K562 (cell line): ENCODE measurements around the gene ZNF862. TPM values are rescaled to one million over a fixed set of nuclear protein-coding genes. Genes with fewer than 3 reads are reported as not detected.

Source experiments
- ATAC-seq: fragments of 200-7000 bp; cut with Tn5 transposase; 3 replicates; pipeline ENCODE4 v1.9.1; 2020; ENCODE audit warnings: moderate library complexity
- BruUV-seq: library from RNA; stranded (reverse); fragments of 400-500 nt; replicated peaks from 2 replicates; lab custom pipeline; 2021; lab: Mats Ljungman, UMichigan
- CTCF ChIA-PET: fragments of 300-600 bp; formaldehyde crosslinking; extraction: SDS; loops from one replicate; lab custom pipeline; 2021; ENCODE audit warnings: low intra/inter-chr PET ratio; lab: Yijun Ruan, JAX
- POLR2A ChIA-PET: fragments of 300-600, 350-650 bp; sonication (Branson Sonifier 250); formaldehyde crosslinking; extraction: SDS; loops from one replicate; lab custom pipeline; 2021; ENCODE audit warnings: antibody characterized with exemption, inconsistent platforms; lab: Yijun Ruan, JAX
- DNase-seq, 4 experiments: peaks; one replicate each; pipeline versions ENCODE4 v3.0.0 to v3.0.0-alpha.2; 2011 to 2018; ENCODE audit warnings: low spot score in 3 of 4, mixed read lengths in 3 of 4; ENCODE audit errors: extremely low read depth in 1 of 4
- FAIRE-seq: peaks from 2 replicates; lab custom pipeline; 2011; peaks lifted over from hg19 to GRCh38; lab: Jason Lieb, UNC
- H2AFZ ChIP-seq: 2 replicates; pipeline ENCODE4 v1.6.0; 2011; ENCODE audit warnings: low read depth, low read length, control low read depth, inconsistent platforms
- H3K27ac ChIP-seq: fragments of 200-600 bp; 3 replicates; pipeline ENCODE4 v1.8.0; 2011; ENCODE audit warnings: low read depth, mild to moderate bottlenecking, control low read depth, inconsistent platforms, low read length, moderate library complexity, mixed read lengths; ENCODE audit errors: extremely low read depth
- H3K27me3 ChIP-seq, 2 experiments: fragments of 300-600 bp in 1 of 2; 2 replicates in 1 of 2; 3 replicates in 1 of 2; pipeline versions ENCODE4 v1.6.0 to v1.8.0; 2011; ENCODE audit warnings: inconsistent platforms in 2 of 2, low read length in 2 of 2, mild to moderate bottlenecking in 1 of 2, mixed read lengths in 1 of 2, moderate library complexity in 1 of 2; ENCODE audit not compliant: control insufficient read depth in 2 of 2, insufficient read depth in 2 of 2
- H3K36me3 ChIP-seq: fragments of 300-600 bp; 3 replicates; pipeline ENCODE4 v1.8.0; 2011; ENCODE audit warnings: mild to moderate bottlenecking, low read length, inconsistent platforms; ENCODE audit not compliant: control insufficient read depth, insufficient read depth
- H3K4me1 ChIP-seq, 2 experiments: fragments of 200-600 bp in 1 of 2; replicated peaks in 1 of 2; 2 replicates in 1 of 2; 3 replicates in 1 of 2; pipeline versions ENCODE4 v1.5.1 to v1.8.0; 2011; ENCODE audit warnings: inconsistent platforms in 2 of 2, low read length in 2 of 2, mild to moderate bottlenecking in 1 of 2, mixed read lengths in 1 of 2, moderate library complexity in 1 of 2; ENCODE audit not compliant: control insufficient read depth in 2 of 2, insufficient read depth in 2 of 2
- H3K4me2 ChIP-seq: 2 replicates; pipeline ENCODE4 v1.6.1; 2011; ENCODE audit warnings: low read length, control low read depth, inconsistent platforms, mixed read lengths; ENCODE audit not compliant: insufficient read depth
- H3K4me3 ChIP-seq: fragments of 200-600 bp; sonication (generic), shearing (Covaris generic); 2 replicates; pipeline ENCODE4 v1.5.1; 2016; ENCODE audit warnings: control low read depth, inconsistent platforms
- H3K79me2 ChIP-seq: fragments of 200-600 bp; 3 replicates; pipeline ENCODE4 v1.8.0; 2011; ENCODE audit warnings: low read length, inconsistent platforms; ENCODE audit not compliant: control insufficient read depth, insufficient read depth
- H3K9ac ChIP-seq, 2 experiments: 2 replicates each; pipeline versions ENCODE4 v1.6.0 to v1.6.1; 2011; ENCODE audit warnings: low read depth in 2 of 2, low read length in 2 of 2, control low read depth in 1 of 2, inconsistent platforms in 1 of 2, mild to moderate bottlenecking in 1 of 2, mixed read lengths in 1 of 2; ENCODE audit not compliant: insufficient read depth in 1 of 2
- H3K9me1 ChIP-seq: one replicate; pipeline ENCODE4 v1.6.0; 2011; ENCODE audit warnings: inconsistent platforms, mild to moderate bottlenecking, low read length, moderate library complexity; ENCODE audit not compliant: control insufficient read depth, insufficient read depth
- H3K9me3 ChIP-seq: replicated peaks from 2 replicates; pipeline ENCODE4 v1.5.1; 2011; ENCODE audit warnings: low read depth, low read length, inconsistent platforms; ENCODE audit not compliant: control insufficient read depth, insufficient read depth
- H4K20me1 ChIP-seq: replicated peaks from 2 replicates; pipeline ENCODE4 v1.6.1; 2011; ENCODE audit warnings: low read length, inconsistent platforms, mixed read lengths; ENCODE audit not compliant: control insufficient read depth, insufficient read depth
- ARNT ChIP-seq, 2 experiments: fragments of 450-650 bp; IDR thresholded peaks; 2 replicates each; pipeline ENCODE4 v1.6.1; 2016; ENCODE audit warnings: mild to moderate bottlenecking in 1 of 2
- CBX3 ChIP-seq, 2 experiments: IDR thresholded peaks; 1 replicate in 1 of 2; 2 replicates in 1 of 2; pipeline ENCODE4 v1.6.1; 2012; ENCODE audit warnings: inconsistent platforms in 2 of 2, low read length in 2 of 2, borderline replicate concordance in 1 of 2, control low read depth in 1 of 2
- CCNT2 ChIP-seq: IDR thresholded peaks from 2 replicates; pipeline ENCODE4 v1.6.1; 2011; ENCODE audit warnings: borderline replicate concordance, low read depth, mild to moderate bottlenecking, moderate library complexity, mixed read lengths, low read length; ENCODE audit not compliant: insufficient read length; ENCODE audit errors: extremely low read depth
- FOXK2 ChIP-seq, 2 experiments: fragments of 450-650 bp; IDR thresholded peaks in 1 of 2; conservative IDR thresholded peaks in 1 of 2; 2 replicates each; pipeline ENCODE4 v1.6.1; 2016; ENCODE audit warnings: low read depth in 2 of 2, mild to moderate bottlenecking in 1 of 2
- KLF6 ChIP-seq: fragments of 250-450 bp; sonication (Bioruptor Pico); IDR thresholded peaks from 2 replicates; pipeline ENCODE4 v1.4.0; 2020; ENCODE audit warnings: mild to moderate bottlenecking, moderate library complexity, borderline replicate concordance
- LARP7 ChIP-seq: fragments of 450-650 bp; IDR thresholded peaks from 2 replicates; pipeline ENCODE4 v1.6.1; 2016
- MECOM ChIP-seq: fragments of 250-450 bp; sonication (Bioruptor Pico); IDR thresholded peaks from 2 replicates; pipeline ENCODE4 v1.8.0; 2022; ENCODE audit warnings: inconsistent platforms
- MTA3 ChIP-seq: fragments of 450-650 bp; formaldehyde crosslinking; IDR thresholded peaks from 2 replicates; pipeline ENCODE4 v1.6.1; 2017; ENCODE audit warnings: mild to moderate bottlenecking, borderline replicate concordance
- NFXL1 ChIP-seq: fragments of 450-650 bp; formaldehyde crosslinking; IDR thresholded peaks from 2 replicates; pipeline ENCODE4 v1.4.0; 2021; ENCODE audit warnings: mild to moderate bottlenecking
- NRF1 ChIP-seq, 2 experiments: fragments of 450-650 bp; IDR thresholded peaks in 1 of 2; conservative IDR thresholded peaks in 1 of 2; 2 replicates each; pipeline ENCODE4 v1.6.1; 2014; ENCODE audit warnings: mild to moderate bottlenecking in 2 of 2
- OTX1 ChIP-seq: fragments of 450-650 bp; formaldehyde crosslinking; IDR thresholded peaks from 2 replicates; pipeline ENCODE4 v1.4.0; 2022; ENCODE audit warnings: mild to moderate bottlenecking
- PHB2 ChIP-seq: fragments of 450-650 bp; IDR thresholded peaks from 2 replicates; pipeline ENCODE4 v1.6.1; 2017; ENCODE audit warnings: low read depth
- PTBP1 ChIP-seq: fragments of 200-400 bp; formaldehyde crosslinking; IDR thresholded peaks from 2 replicates; pipeline ENCODE4 v1.6.1; 2017; ENCODE audit warnings: low read depth, low read length
- RBM25 ChIP-seq: fragments of 200-400 bp; formaldehyde crosslinking; IDR thresholded peaks from 2 replicates; pipeline ENCODE4 v1.6.1; 2018; ENCODE audit warnings: low read length, low read depth, moderate library complexity; ENCODE audit not compliant: severe bottlenecking
- SNRNP70 ChIP-seq: fragments of 200-400 bp; formaldehyde crosslinking; optimal IDR thresholded peaks from 2 replicates; pipeline ENCODE3; 2017; ENCODE audit warnings: low read depth, low read length
- TRIM28 ChIP-seq: fragments of 450-650 bp; IDR thresholded peaks from 2 replicates; pipeline ENCODE4 v1.6.1; 2017
- ZNF436 ChIP-seq: fragments of 250-450, 450-650 bp; sonication (Bioruptor Pico); formaldehyde crosslinking; IDR thresholded peaks from 2 replicates; pipeline ENCODE4 v1.7.0; 2020; ENCODE audit warnings: mild to moderate bottlenecking
- ZNF707 ChIP-seq: fragments of 250-450 bp; sonication (Bioruptor Pico); conservative IDR thresholded peaks from 2 replicates; pipeline ENCODE4 v1.8.0; 2022; ENCODE audit warnings: inconsistent platforms, mild to moderate bottlenecking, moderate library complexity
- WGBS: fragments of 100-300 bp; shearing (Covaris generic); methylation state at CpG from one replicate; pipeline ENCODE4 v1.1.6; 2016; ENCODE audit warnings: low coverage, mixed read lengths; ENCODE audit not compliant: insufficient coverage; ENCODE audit errors: missing lambda C conversion rate; 5-methylcytosine and 5-hydroxymethylcytosine counted together
- in situ Hi-C: fragments of 300-500 bp; cut with MboI; formaldehyde crosslinking; loops from 4 replicates; pipeline ENCODE4 v1.15.0; 2018; ENCODE audit warnings: inconsistent platforms, mixed read lengths
- intact Hi-C: fragments of 100-400 bp; cut with micrococcal nuclease; formaldehyde crosslinking; loops from 2 replicates; pipeline ENCODE4 v1.14.2; 2022
- polyA plus RNA-seq, 8 experiments: library from polyadenylated mRNA; depleted of rRNA in 4 of 8; stranded (reverse) in 5 of 8; unstranded in 3 of 8; fragments of >200 nt; fragmentation: Nextera tagmentation in 2 of 8; fragmentation: Illumina TruSeq in 1 of 8; extraction: Ambion mirVana in 2 of 8; extraction: Trizol in 1 of 8; gene quantifications; 2 replicates each; pipeline versions ENCODE4 v1.2.1 to v1.2.3, GENCODE V29; 2011 to 2014; ENCODE audit warnings: inconsistent platforms in 1 of 8, missing spikeins in 1 of 8
- total RNA-seq, 7 experiments: library from RNA; depleted of rRNA in 6 of 7; stranded (reverse); fragments of >200 nt in 6 of 7; fragmentation: Illumina TruSeq in 2 of 7; extraction: Trizol in 2 of 7; gene quantifications; 2 replicates each; pipeline versions ENCODE4 v1.2.1 to v1.2.3, GENCODE V29; 2011 to 2021; ENCODE audit warnings: low replicate concordance in 1 of 7

Gene ZNF862
- total and polyA plus RNA-seq, 9 of the 15 experiments (the other 6 are each of a cell fraction or from before 2014, with no cell fraction given), result 1.1 to 3.9 (median 2.6) TPM

GRCh38 chr7:149887311-149887710 lies 49.1 kb downstream of the ZNF862 start:
- ChIA-PET POLR2A (no interaction called here), CTCF (no interaction called here)
- peaks cover 5 to 10% of the 10 kb centered on the region in 2 experiments; a peak in 4 of 5 replicates for H3K4me1 ChIP-seq
- DNase-seq (peak in 1 of 4 experiments; percentile 1), ATAC-seq (no peak), FAIRE-seq (no peak)
- TF ChIP-seq CCNT2 (no peak), LARP7 (no peak), RBM25 (no peak), MTA3 (no peak), ARNT (IDR thresholded peaks at IDR 0.05) (no peak), MECOM (CRISPR knock-in tag) (no peak), SNRNP70 (no peak), NRF1 (conservative IDR thresholded peaks at IDR 0.05 in 1 of 2, IDR thresholded peaks at IDR 0.05 in 1 of 2) (no peak), NFXL1 (CRISPR knock-in tag) (no peak), PTBP1 (no peak), ZNF707 (CRISPR knock-in tag) (no peak), TRIM28 (no peak), FOXK2 (conservative IDR thresholded peaks at IDR 0.05 in 1 of 2, IDR thresholded peaks at IDR 0.05 in 1 of 2; ENCODE audit: low read depth in 2 of 2) (no peak), OTX1 (CRISPR knock-in tag) (no peak), KLF6 (CRISPR knock-in tag) (no peak), CBX3 (IDR thresholded peaks at IDR 0.05; ENCODE audit: borderline replicate concordance in 1 of 2, low read length in 2 of 2) (no peak), ZNF436 (CRISPR knock-in tag) (no peak), PHB2 (no peak)
- in situ Hi-C loops (no loop called here), intact Hi-C loops (no loop called here)
- WGBS, result 1% methylated on average over 7 of the region's 7 CpGs
- peaks cover 11% of the 10 kb centered on the region; the same call in 1 of the 2 replicates for H4K20me1 ChIP-seq
- H3K79me2 ChIP-seq, result no peaks in the 10 kb centered on the region
- no peak overlapping the region for H3K4me3 ChIP-seq
- no peaks in the 10 kb centered on the region for H3K9me1 ChIP-seq
- H3K9ac ChIP-seq, result no peak overlapping the region
- H3K27me3 ChIP-seq, result peaks cover 24 to 29% of the 10 kb centered on the region in 2 experiments
- no peaks in the 10 kb centered on the region for H3K9me3 ChIP-seq
- BruUV-seq, result no TSS peak
- no peak overlapping the region for H3K27ac ChIP-seq
- H2AFZ ChIP-seq, result no peak overlapping the region
- no peaks in the 10 kb centered on the region for H3K36me3 ChIP-seq
- no peak overlapping the region for H3K4me2 ChIP-seq
